Measurements from ENCODE around the gene ALG11.

- TF ChIP-seq CTCF (IDR thresholded peaks at IDR 0.05; ENCODE audit: low read depth, low read length, missing input control) = no peak
- TF ChIP-seq TAF1 (conservative IDR thresholded peaks at IDR 0.05) = no peak
- no peak for TF ChIP-seq ATF3 (IDR thresholded peaks at IDR 0.05)
- TF ChIP-seq SP1 (IDR thresholded peaks at IDR 0.05) = no peak
- no peak for TF ChIP-seq HNF4G (IDR thresholded peaks at IDR 0.05)
- no peak for TF ChIP-seq FOXA1 (IDR thresholded peaks at IDR 0.05)
- TF ChIP-seq RAD21 (IDR thresholded peaks at IDR 0.05) = no peak
- TF ChIP-seq JUND (IDR thresholded peaks at IDR 0.05) = no peak
- TF ChIP-seq REST (IDR thresholded peaks at IDR 0.05) = no peak
- TF ChIP-seq, protein P1, sequence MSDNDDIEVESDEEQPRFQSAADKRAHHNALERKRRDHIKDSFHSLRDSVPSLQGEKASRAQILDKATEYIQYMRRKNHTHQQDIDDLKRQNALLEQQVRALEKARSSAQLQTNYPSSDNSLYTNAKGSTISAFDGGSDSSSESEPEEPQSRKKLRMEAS (IDR thresholded peaks at IDR 0.05) = no peak
Measured at GRCh38 chr13:51971520-51972426, 40.4 kb upstream of the ALG11 start.

Measured in liver (tissue), 3 donors.